ENCODE results near the gene OR2A14.
"Not testable (repeated sequence)": the region's sequence is repeated elsewhere in the genome, so short reads cannot be mapped to it uniquely, and the experiment has no call there.

OR2A14 gene, protein sequence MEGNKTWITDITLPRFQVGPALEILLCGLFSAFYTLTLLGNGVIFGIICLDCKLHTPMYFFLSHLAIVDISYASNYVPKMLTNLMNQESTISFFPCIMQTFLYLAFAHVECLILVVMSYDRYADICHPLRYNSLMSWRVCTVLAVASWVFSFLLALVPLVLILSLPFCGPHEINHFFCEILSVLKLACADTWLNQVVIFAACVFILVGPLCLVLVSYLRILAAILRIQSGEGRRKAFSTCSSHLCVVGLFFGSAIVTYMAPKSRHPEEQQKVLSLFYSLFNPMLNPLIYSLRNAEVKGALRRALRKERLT

DNA sequence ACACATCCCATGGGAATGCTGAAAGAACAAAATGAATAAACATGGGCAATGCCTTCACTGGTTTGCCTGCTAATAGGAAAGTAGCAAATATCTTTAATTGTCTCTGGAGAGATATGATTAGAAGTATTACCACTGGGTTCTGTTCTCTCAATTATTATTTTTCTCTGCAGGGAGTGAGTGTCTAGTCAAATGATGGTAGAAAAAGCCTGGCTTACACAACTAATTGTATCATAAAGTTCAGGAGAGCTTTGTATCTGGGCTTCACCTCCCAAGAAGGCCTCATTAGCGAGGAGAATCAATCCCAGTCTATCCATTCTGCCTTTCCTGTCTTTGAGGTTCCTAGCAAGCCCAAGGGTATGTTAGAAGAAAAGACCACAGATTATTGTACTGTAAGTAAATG, at the start of gene OR2A14:
Gene OR2A14, plus strand, starts transcription at position 301 of the 400 bp plus-strand sequence. CDS start 5,937 bp downstream, outside the sequence.
- no peak for DNase-seq (ENCODE audit: low read depth, low spot score)

DNA sequence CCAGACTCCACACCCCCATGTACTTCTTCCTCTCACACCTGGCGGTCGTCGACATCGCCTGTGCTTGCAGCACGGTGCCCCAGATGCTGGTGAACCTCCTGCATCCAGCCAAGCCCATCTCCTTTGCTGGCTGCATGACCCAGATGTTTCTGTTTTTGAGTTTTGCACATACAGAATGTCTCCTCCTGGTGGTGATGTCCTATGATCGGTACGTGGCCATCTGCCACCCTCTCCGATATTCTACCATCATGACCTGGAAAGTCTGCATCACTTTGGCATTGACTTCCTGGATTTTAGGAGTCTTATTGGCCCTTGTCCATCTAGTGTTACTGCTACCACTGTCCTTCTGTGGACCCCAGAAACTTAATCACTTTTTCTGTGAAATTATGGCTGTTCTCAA, 48.6 kb upstream of the OR2A14 start:
- no peak for DNase-seq (ENCODE audit: low read depth, low spot score)

DNA sequence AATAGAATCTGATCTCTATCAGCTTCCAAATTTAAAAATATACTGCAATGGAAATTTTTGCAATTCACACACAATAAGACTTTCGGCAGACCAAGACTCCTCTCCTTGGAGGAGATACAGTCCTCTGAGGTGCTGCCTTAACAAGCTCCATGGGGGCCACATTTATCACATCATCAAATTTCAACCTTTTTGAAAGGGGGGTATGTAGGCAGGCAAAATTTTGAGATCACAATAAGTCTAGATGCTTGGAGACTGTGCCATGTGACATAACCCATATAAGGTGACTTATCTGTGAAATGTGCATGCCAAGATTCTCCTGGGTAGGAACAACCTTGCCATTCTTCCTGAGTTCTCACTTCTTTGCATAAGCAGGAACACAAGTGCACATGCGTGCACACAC, 37.0 kb upstream of the OR2A14 start, which contains the start of gene OR2A12:
Gene OR2A12, plus strand, starts transcription at position 301 of the 400 bp plus-strand sequence. CDS start 8,830 bp downstream, outside the sequence.
- no peak for DNase-seq (ENCODE audit: low read depth, low spot score)

DNA sequence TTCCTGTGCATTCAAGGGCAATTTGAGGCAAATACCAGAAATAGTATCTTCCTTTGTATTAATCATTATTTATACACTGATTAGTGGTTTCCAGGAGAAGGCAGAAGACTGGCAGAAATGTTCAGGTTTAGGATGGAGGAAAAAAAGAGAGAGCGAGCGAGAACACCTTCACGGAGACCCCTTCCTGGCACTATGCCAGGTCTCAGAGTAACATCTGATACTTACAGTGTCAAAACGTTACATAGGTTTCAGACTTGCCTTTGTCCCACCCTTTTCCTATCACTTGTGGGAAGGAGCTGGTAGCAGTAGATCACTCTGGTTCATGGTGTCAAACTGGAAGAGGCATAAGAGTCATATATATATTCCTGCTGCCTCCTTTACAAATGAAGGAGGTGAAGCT, 36.2 kb upstream of the OR2A14 start:
- no peak for DNase-seq (ENCODE audit: low read depth, low spot score)

DNA sequence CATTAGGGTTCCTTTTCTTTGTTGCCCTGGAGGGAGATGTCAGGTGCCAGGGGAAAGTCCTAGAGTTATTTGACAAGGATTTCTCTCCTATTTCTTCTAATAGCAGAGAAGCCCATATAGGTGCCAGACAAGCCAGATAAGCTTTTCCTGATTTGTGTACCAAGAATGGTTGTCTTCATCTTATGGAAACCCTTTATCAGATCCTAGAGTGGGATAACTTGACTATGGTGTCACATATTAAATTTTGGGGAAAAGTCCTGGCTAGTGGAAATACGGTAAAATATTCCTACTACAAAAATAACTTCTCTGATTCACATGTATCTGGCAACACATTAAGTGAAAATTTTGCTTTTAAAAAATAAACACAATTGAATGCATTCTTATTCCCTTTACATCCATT, 35.7 kb upstream of the OR2A14 start:
- no peak for DNase-seq (ENCODE audit: low read depth, low spot score)

DNA sequence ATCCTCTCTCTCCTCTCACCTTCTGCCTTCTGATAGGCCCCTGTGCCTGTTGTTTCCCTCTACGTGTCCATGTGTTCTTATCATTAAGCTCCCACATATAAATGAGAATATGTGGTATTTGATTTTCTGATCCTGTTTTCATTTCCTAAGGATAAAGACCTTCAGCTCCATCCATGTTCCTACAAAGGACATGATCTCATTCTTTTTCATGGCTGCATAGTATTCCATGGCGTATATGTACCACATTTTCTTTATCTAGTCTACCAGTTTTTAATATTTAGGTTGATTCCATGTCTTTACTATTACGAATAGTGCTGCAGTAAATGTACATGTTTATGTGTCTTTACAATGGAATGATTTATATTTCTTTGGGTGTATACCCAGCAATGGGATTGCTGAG, 32.3 kb upstream of the OR2A14 start:
- DNase-seq (ENCODE audit: low read depth, low spot score), result no peak

DNA sequence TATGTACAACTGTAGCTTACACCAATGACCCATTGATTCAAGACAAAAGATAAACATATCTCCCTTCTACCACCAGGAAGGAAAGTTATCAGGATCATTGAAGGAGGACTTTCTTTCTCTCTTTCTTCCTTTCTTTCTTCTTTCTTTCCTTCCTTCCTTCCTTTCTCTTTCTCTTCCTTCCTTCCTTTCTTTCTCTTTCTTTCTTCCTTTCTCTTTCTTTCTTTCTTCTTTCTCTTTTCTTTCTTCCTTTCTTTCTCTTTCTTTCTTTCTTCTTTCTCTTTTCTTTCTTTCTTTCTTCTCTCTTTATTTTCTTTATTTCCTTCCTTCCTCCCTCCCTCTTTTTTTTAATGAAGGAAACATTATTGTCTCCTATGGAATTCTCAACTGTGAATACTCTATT, 24.2 kb upstream of the OR2A14 start:
- DNase-seq (ENCODE audit: low read depth, low spot score), result no peak

DNA sequence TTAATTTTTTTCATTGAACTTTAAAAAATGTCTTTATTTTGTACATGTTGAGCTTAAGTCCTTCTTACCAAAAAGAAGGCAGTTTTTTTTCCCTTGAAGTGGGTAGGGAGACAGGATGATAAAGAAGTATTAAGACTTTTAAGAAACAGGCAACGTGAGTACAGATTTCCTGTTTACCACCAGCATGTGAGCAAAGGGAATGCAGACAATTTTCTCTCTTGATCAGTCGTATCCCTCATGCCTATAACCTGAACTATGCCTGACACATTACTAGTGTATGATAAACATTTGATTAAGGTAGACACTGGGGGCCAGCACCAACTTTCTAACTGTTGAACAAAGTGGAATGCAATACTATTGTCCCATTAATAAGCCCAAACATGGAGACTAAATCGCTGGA, 22.4 kb upstream of the OR2A14 start:
- DNase-seq (ENCODE audit: low read depth, low spot score), result no peak

DNA sequence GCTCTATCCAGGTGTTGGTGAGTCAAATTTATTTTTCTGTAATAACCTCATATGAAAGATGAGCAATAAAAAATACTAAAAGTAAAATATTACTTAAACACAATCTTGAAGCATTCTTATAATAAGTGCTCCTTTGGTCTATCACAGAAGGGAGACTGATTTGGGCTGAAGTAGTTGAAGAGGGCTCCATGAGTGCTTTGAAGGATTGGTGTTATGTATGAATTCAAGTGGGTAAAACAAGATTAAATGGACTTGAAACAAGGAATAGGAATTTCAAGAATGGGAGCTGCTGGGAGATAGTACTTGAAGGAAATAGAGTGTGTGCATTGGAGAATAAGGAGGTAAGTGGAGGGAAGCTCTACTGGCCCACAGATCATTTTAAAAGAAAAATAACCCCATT, 20.9 kb upstream of the OR2A14 start:
- DNase-seq (ENCODE audit: low read depth, low spot score), result no peak

DNA sequence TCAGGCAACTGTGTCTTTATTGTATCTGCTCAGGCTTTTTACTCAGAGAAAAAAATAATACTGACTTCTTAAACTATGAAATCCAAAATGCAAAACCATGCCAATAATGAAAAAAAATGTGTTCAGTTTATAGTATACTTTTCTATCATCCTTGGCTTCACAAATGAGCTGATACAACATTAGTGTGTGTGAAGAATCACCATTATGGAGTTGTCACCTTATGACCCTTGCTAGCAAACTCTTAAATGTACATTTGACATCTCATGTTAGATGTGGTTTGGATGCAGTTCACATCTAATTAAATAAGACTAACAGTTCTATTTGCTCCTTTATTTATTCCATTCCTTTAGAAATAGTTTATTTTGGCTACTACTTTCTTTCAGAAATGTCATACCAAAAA, 17.8 kb upstream of the OR2A14 start:
- DNase-seq (ENCODE audit: low read depth, low spot score), result no peak

DNA sequence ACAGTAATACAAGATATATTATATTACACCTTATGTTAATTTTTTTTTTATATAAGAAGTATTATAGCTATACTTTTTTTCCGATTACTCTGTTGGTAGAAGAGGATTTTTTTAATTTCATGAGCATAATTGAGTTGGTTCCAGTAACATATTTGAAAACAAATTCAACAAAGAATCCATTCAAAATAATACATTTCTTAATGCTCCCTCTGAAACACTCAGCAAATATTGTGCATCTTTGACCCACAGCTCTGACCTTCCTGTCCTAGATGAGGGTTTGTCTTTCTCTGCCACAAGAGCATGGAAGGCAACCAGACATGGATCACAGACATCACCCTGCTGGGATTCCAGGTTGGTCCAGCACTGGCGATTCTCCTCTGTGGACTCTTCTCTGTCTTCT, 13.7 kb upstream of the OR2A14 start, which contains the start of gene OR2A2:
Gene OR2A2, plus strand, starts transcription at position 301 of the 400 bp plus-strand sequence. Its CDS starts 0 bp downstream, at position 301.
- no peak for DNase-seq (ENCODE audit: low read depth, low spot score)

DNA sequence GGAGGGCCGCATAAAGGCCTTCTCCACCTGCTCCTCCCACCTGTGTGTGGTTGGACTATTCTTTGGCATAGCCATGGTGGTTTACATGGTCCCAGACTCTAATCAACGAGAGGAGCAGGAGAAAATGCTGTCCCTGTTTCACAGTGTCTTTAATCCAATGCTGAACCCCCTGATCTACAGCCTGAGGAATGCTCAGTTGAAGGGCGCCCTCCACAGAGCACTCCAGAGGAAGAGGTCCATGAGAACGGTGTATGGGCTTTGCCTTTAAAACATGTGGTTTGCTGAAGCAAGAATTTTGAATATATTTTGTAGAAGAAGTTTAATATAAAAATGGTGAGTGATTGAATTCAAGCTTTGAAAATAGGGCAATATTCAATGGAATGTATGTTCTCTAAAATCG, 12.7 kb upstream of the OR2A14 start:
- DNase-seq (ENCODE audit: low read depth, low spot score), result no peak

DNA sequence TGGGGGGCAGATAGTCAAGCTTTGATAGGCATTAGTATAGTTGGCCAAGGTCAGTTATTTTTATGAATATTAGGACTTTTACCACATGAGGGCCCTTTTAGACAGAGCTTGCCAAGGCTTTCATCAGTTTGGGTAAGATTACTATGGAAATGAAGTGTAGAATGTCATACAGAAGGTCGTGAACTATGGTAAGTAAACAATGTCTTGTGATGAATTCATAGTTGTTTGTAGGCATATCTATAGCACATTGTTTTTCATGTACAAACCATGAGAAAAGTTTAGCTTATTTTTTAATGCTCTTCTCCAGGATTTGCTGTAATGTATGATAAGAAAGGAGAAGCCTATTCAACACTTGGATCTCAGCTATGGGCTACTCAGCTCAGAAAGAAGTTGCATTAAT, 9.3 kb upstream of the OR2A14 start:
- no peak for DNase-seq (ENCODE audit: low read depth, low spot score)

DNA sequence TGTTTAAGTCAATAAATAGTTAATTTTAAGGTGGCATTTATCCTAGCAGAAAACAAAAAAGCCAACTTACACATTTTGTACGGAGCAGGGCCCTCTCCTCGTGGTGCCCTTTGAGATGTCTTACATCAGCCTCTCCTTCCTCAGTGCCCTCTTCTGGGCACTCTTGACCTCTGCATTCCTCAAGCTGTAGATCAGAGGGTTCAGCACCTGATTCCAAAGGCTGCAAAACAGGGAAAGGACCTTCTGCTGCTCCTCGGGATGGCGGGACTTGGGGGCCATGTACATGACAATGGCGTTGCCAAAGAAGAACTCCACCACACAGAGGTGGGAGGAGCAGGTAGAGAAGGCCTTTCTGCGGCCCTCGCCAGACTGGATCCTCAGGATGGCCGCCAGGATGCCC, 4.6 kb upstream of the OR2A14 start:
- DNase-seq (ENCODE audit: low read depth, low spot score), result no peak

DNA sequence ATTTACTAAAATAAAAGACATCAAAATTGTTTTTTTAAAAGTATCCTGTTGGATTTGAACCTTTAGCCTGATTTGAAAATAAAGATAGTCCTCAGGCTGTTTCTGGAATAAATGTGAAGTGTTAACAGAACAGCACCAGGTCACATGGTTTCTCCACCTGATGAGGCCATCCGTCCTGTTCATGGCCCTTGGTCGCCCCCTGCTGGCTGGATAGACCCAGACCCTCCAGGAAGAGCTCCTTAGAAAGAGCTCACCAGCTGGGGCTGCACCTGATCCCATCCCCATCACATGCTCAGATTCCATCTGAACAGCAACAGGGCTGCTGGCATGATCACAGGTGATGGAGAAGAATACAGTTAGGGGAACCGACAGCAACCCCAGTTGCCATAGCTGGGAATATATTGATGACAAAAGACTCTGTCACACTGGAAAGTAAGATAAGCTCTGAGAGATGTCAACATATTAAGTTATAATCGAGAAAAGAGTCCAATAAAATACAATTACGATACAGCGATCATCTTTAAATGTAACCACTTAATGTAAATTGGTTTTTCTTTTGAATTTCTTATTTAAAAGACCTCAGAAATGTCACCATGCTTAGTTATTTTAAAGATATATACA, 4.8 kb downstream of the OR2A14 start:
- DNase-seq (ENCODE audit: low read depth, low spot score), result peak; percentile 57

DNA sequence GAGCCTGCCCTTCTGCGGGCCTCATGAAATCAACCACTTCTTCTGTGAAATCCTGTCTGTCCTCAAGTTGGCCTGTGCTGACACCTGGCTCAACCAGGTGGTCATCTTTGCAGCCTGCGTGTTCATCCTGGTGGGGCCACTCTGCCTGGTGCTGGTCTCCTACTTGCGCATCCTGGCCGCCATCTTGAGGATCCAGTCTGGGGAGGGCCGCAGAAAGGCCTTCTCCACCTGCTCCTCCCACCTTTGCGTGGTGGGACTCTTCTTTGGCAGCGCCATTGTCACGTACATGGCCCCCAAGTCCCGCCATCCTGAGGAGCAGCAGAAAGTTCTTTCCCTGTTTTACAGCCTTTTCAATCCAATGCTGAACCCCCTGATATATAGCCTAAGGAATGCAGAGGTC, 6.6 kb downstream of the OR2A14 start:
- not testable (repeated sequence) for DNase-seq (ENCODE audit: low read depth, low spot score)

DNA sequence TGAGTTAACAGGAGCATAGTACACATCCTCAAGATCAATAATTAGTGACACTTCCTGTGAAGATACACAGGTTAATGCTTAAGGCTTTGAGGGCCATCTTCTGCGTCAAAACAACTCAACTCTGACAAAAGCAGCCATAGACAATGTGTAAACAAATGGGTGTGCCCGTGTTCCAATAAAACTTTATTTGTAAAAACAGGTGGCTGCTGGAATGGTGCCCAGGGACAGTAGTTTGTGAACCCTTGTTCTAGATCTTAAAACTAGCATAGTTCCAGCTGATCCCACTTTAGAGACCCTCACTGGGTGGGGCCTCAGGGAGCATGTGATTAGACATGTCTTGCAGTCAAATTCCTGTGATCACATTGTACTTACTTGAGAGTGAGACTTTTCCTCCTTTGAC, 7.8 kb downstream of the OR2A14 start:
- no peak for DNase-seq (ENCODE audit: low read depth, low spot score)

DNA sequence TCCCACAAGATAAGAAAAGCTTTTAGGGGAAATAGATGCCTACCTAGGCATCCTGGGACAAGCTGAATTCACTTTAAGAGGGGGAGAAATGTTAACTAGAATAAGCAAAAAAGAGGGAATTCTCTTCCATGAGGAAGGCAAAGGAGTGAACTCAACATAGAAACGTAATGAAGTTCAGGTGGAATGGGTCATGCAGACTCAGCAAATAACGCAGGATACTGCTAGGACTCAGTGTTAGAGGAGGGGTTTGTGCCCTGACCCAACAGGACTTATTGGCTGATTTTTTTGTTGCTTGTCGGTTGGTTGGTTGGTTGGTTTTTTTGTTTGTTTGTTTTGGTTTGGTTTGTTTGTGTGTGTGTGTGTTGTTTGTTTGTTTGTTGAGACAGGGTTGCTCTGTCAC, 9.3 kb downstream of the OR2A14 start:
- DNase-seq (ENCODE audit: low read depth, low spot score), result no peak

DNA sequence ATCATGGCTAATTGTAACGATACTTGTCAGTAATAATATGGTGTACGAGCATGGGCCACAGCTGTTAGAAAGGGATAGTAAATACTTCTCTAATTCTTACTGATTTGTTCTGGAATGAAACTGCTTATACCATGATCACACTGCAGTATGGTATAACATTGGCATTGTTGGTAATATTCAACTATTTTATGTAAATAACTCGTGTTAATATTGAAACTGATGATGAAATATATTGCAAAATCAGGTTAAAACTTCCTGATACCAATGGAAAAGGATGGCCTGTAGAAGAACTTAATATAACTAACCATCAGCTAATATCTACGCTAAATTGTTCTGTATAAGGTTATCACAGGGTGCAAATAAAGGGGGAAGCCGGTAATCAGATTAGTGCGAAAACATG, 10.3 kb downstream of the OR2A14 start:
- no peak for DNase-seq (ENCODE audit: low read depth, low spot score)

DNA sequence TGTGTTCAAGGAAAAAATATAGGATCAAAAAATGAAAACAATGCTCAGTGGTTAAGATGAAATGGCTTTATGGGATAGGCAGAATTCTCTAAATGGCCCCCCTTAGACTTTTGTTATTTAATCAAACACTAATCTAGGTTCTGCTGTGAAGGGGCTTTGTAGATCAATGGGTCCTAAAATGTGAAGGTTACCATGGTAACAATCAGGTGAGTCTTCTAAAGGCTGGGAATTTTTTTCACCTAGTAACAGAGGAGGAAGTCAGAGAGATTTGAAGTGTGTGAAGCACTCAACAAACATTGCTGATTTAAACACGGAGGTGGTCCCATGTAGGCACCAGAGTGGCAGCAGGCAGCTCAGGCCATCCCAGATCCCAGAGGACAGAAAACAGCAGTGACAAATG, 11.1 kb downstream of the OR2A14 start:
- no peak for DNase-seq (ENCODE audit: low read depth, low spot score)

DNA sequence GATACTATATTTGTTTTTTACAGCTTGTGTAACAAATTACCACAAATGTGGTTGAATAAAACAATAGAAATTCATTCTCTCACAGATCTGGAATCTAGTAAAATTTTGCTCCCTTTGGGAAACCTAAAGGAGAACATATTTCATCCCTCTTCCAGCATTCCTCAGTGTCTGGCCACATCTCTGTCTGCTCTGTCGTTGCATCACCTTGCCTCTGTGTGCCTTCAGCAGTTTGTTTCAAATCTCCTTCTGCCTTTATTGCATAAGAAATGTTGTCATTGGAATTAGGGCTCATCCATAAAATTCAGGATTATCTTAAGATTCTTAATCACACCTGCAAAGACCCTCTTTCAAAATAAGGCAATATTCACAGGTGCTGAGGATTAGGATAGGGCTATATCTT, 14.5 kb downstream of the OR2A14 start:
- DNase-seq (ENCODE audit: low read depth, low spot score), result no peak

DNA sequence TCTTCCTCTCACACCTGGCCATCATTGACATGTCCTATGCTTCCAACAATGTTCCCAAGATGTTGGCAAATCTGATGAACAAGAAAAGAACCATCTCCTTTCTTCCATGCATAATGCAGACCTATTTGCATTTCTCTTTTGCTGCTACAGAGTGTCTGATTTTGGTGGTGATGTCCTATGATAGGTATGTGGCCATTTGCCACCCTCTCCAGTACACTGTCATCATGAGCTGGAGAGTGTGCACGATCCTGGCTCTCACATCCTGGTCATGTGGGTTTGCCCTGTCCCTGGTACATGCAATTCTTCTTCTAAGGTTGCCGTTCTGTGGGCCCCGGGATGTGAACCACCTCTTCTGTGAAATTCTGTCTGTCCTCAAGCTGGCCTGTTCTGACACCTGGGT, 19.2 kb downstream of the OR2A14 start:
- DNase-seq (ENCODE audit: low read depth, low spot score), result no peak

DNA sequence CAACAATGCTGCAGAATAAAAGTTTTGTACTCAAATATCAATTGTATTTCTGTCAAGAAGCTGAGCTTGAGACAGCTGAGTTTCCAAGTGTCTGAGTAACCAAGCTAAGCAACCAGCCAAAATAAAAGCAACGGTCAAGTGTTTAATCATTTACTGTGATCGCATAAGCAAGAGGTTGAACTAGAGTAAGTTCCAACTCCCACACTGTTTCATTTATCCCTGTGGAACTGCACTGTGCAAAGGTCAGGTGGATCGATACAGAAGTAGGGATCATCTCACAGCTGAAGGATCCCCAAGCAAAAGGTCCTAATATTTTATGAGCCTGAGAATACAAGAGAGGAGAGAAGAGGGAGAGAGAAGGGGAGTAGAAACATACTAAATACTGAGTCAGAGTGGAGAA, 21.4 kb downstream of the OR2A14 start:
- DNase-seq (ENCODE audit: low read depth, low spot score), result no peak
